Measurements from ENCODE around the gene SFMBT2.

Gene SFMBT2

DNA sequence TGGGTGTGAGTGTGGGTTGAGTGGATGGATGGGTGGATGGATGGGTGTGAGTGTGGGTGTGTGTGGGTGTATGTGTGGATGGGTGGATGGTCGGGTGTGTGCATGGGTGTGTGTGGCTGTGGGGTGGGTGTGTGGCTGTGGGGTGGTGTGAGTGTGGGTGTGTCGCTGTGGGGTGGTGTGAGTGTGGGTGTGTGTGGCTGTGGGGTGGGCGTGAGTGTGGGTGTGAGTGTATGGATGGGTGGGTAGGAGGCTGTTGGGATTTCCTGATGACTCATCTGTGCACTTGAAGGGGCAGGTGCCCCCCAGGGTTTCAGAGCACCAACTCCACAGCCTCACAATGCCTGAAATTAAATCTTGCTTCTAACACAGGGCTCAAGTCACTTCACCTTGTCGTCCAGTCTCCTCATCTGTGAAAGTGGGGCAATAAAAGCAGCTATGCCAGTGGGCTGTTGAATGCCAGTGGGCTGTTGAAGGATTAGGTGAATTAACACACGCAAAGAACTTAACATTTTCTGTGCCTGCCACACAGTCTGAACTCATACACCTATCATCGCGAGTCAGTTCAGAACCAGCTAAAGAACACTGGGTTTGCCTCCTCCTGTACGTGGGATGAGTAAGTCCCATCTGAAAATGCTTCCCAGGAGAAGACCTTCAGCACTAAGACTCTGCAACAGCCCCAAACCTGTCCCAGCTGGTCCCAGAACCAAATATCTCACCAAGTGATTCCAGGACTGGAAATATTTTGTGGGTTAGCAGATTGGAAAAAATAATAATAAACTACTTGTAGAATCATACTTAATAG, 32.0 kb downstream of the SFMBT2 start:
- DNase-seq (ENCODE audit: low spot score) = no peak
- no peak overlapping the region for H3K27ac ChIP-seq
- no peak overlapping the region for H3K4me3 ChIP-seq

DNA sequence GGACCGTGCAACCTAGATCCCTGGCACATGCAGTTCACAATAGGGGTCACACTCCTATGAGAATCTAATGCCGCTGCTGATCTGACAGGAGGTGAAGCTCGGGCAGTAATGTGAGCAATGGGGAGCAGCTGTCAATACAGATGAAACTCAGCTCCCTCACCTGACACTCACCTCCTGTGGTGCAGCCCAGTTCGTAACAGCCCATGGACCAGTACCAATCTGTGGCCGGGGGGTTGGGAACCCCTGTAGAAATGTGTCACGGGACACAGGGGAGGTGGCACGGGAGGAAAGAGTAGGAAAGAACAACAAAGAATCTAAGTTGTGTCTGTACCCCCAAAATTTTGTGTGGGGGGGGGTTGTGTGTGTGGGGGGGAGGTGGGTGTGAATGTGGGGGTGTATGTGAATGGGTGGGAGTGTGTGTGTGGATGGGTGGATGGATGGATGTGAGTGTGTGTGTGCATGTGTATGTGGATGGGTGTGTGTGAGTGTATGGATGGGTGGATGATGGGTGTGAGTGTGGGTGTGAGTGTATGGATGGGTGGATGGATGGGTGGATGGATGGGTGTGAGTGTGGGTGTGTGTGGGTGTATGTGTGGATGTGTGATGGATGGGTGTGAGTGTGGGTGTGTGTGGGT, 33.1 kb downstream of the SFMBT2 start:
- TF ChIP-seq, protein P1, sequence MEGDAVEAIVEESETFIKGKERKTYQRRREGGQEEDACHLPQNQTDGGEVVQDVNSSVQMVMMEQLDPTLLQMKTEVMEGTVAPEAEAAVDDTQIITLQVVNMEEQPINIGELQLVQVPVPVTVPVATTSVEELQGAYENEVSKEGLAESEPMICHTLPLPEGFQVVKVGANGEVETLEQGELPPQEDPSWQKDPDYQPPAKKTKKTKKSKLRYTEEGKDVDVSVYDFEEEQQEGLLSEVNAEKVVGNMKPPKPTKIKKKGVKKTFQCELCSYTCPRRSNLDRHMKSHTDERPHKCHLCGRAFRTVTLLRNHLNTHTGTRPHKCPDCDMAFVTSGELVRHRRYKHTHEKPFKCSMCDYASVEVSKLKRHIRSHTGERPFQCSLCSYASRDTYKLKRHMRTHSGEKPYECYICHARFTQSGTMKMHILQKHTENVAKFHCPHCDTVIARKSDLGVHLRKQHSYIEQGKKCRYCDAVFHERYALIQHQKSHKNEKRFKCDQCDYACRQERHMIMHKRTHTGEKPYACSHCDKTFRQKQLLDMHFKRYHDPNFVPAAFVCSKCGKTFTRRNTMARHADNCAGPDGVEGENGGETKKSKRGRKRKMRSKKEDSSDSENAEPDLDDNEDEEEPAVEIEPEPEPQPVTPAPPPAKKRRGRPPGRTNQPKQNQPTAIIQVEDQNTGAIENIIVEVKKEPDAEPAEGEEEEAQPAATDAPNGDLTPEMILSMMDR (IDR thresholded peaks at IDR 0.05) = no peak
- no peak overlapping the region for H3K27ac ChIP-seq
- no peak for DNase-seq (ENCODE audit: low spot score)
- H3K4me3 ChIP-seq = no peak overlapping the region

More for the DNA sequence above, 32.0 kb downstream of the SFMBT2 start:
- TF ChIP-seq, protein P1 (IDR thresholded peaks at IDR 0.05) = no peak

DNA sequence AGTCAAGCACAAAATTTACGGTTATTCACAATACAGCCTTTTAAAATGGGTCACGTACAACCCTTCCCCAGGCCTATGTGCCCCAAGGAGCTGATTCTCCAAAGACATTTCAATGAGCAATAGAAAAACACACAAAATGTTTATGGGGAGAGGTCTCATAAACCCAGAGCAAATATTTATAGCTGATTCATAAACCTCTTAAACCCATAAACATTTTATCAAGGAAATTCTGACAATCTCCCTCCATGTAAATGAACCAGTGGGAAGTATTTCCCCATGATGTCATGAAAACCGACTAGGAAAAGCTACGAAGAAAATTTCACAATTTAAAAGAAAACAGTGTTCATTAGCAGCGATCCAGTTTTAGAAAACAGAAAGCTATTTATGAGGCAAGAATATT, 36.0 kb downstream of the SFMBT2 start:
- DNase-seq (ENCODE audit: low spot score) = no peak
- no peak overlapping the region for H3K27ac ChIP-seq
- TF ChIP-seq, protein P1 (IDR thresholded peaks at IDR 0.05) = no peak

DNA sequence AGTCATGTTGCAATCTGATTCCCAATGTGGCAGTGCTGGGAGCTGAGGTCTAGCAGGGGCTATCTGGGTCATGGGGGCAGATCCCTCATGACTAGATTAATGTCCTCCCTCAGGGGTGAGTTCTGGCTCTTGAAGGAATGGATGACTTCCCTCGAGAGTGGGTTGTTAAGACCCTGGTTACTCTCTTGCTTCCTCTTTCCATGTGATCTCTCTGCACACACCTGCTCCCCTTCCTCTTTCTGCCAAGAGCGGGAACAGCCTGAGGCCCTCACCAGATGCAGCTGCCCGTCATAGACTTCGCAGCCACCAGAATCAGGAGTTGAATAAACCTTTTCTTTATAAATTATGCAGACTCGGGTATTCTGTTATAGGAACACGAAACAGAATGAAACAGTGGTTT, 37.8 kb downstream of the SFMBT2 start:
- Histone ChIP-seq H3K4me3 (no peak overlapping the region), H3K27ac (no peak overlapping the region)
- DNase-seq (ENCODE audit: low spot score) = no peak
- TF ChIP-seq, protein P1 (IDR thresholded peaks at IDR 0.05) = no peak

More for the DNA sequence above, 36.0 kb downstream of the SFMBT2 start:
- H3K4me3 ChIP-seq = no peak overlapping the region

DNA sequence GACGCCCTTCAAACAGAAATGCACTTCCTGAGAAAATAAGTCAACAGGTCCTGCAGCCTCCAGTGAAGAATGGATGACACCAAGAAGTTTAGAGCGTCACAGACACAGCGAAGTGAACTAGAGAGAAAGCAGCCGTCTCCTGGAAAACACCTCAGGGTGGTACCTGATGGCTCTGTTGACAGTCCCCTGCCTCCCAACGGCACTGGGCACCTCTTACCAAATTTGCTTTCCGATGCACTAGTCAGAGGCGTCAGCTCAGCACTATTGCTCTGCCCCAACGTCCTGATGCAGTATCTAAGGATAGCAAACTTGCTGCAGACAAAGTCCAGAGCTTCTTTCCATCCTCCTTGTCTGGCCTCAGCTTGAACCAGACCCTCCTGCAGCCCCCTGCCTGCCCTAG, 38.3 kb downstream of the SFMBT2 start:
- TF ChIP-seq, protein P1 (IDR thresholded peaks at IDR 0.05) = no peak
- Histone ChIP-seq H3K27ac (no peak overlapping the region), H3K4me3 (no peak overlapping the region)
- no peak for DNase-seq (ENCODE audit: low spot score)

DNA sequence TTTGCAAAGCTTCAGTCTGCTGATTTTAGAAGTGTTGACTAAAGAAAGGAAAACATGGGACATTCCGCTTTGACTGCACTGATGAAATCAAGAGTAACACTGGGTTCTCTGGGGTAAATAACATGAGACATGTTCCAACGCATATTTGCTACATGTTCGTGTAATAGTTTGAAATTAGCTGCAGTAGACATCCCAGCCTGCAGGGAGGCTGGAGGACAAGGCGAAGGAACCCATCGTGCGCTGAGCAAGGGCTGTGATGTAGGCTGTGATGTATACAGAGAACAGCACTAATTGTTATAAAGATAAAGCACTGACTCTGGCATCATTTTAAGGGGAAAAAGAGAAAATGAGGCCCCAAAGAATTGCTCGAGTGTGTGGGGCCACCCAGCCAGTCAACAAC, 40.3 kb downstream of the SFMBT2 start:
- Histone ChIP-seq H3K4me3 (no peak overlapping the region), H3K27ac (no peak overlapping the region)
- TF ChIP-seq, protein P1 (IDR thresholded peaks at IDR 0.05) = no peak
- DNase-seq (ENCODE audit: low spot score) = no peak

Data from coronary artery (tissue), 2 donors.